Prostate gland (tissue), 2 donors: ENCODE measurements around the gene DENND4C.
"Not testable (repeated sequence)": the region's sequence is repeated elsewhere in the genome, so short reads cannot be mapped to it uniquely, and the experiment has no call there.

Source experiments
- POLR2A ChIP-seq: fragments of 450-650 bp; IDR thresholded peaks from one replicate; pipeline ENCODE4 v1.6.1; 2016; ENCODE audit warnings: antibody characterized with exemption, mild to moderate bottlenecking
- TF ChIP-seq, protein P1 (sequence below), 4 experiments: fragments of 200-600 bp in 2 of 4; fragments of 450-650 bp in 2 of 4; sonication (generic) in 2 of 4; IDR thresholded peaks; 1 replicate in 3 of 4; 2 replicates in 1 of 4; pipeline ENCODE4 v1.5.1; 2016 to 2019; ENCODE audit warnings: antibody characterized with exemption in 4 of 4, mild to moderate bottlenecking in 2 of 4, moderate library complexity in 2 of 4

DNA sequence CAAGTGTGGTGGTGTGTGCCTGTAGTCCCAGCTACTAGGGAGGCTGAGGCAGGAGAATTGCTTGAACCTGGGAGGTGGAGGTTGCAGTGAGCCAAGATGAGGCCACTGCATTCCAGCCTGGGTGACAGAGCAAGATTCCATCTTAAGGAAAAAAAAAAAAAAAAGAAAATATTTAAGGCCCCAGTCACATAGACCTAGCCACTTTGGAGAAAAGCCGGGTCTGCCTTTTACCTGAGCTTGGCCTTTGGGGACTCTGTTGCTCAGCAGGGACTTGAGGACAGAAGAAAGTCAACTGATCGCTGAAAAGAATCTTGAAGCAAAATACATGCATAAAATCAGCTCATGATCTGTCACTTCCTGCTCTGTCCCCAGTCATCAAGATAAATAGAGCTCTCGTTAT lies 183.0 kb downstream of the DENND4C start:
- TF ChIP-seq, protein P1, sequence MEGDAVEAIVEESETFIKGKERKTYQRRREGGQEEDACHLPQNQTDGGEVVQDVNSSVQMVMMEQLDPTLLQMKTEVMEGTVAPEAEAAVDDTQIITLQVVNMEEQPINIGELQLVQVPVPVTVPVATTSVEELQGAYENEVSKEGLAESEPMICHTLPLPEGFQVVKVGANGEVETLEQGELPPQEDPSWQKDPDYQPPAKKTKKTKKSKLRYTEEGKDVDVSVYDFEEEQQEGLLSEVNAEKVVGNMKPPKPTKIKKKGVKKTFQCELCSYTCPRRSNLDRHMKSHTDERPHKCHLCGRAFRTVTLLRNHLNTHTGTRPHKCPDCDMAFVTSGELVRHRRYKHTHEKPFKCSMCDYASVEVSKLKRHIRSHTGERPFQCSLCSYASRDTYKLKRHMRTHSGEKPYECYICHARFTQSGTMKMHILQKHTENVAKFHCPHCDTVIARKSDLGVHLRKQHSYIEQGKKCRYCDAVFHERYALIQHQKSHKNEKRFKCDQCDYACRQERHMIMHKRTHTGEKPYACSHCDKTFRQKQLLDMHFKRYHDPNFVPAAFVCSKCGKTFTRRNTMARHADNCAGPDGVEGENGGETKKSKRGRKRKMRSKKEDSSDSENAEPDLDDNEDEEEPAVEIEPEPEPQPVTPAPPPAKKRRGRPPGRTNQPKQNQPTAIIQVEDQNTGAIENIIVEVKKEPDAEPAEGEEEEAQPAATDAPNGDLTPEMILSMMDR (IDR thresholded peaks at IDR 0.05), result not testable (repeated sequence)
- not testable (repeated sequence) for TF ChIP-seq POLR2A
